DMS53 treated with DMSO at 0.1 percent for 48 hours (cell line): ENCODE measurements around the gene CCDC157.

Experiments used
- DNase-seq: peaks from one replicate; lab custom pipeline; 2025; ENCODE audit not compliant: unreplicated experiment; lab: John Stamatoyannopoulos, UW

The CCDC157 gene

GRCh38 chr22:30356449-30357235 lies at the start of gene CCDC157, which contains the start of gene SF3A1:
Gene CCDC157, plus strand, starts transcription at chr22:30357007. Its CDS starts 8,994 bp downstream, at chr22:30366001.
Gene SF3A1, minus strand, starts transcription at chr22:30356894. Its CDS starts 102 bp downstream, at chr22:30356792.
- peak; percentile 34 for DNase-seq

DNA sequence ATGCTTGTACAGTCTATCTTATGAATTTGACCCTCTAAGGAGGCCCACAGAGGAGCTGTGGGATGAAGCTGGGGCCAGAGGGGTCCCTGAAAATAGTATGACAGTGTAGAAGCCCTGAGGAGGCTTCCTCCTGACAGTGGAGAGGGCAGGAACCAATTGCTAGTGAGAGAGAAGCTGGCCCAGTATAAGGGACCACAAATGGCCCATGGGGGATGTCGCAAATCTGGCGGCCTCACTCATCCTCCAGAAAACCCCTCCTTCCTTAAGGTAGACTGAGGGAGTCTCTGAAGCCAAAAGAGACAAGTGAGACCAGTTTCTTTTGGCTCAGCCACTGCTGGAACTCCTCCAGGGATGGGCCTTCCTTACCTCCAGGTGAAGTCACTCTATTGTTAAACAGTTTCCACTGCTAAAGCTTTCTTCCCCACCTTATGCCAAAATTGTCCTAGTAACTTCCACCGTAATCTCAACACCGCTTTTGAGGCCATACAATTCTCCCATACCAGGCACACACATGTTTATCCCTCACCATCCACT lies 49.7 kb upstream of the CCDC157 start:
- DNase-seq = no peak

GRCh38 chr22:30308093-30308492 lies 48.7 kb upstream of the CCDC157 start:
- no peak for DNase-seq

DNA sequence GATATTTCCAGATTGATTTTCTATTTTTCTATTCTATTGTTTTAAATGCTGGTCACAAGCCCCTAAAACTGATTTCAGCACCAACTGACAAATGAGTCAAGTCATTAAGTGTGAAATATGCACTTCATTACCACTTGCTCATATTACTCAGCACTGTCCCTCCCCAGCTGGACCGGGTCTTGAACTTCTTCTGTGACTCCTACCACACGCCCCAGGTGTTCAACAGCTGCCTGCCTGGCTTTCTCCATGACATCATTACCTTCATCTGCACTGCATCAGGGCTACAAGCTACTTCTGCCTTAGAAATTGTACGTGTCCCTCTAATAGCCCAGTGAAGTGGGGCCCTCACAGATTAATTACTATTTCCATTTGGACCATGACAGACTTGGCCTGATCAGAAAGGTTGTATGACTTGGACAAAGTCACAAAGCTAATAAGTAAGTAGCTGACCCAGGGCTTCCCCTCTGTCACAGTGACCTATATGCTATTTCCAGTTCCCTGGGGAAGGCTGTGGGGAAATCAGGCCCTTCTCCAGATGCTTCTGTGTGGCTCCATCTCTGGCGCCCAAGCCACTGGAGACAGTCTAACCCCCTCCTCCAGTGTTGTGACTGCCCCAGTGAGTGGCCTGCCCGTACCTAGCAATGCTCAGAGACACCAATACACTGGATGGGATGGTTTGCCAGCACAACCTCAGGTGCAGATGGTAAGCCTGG lies 48.1 kb upstream of the CCDC157 start:
- DNase-seq = no peak

DNA sequence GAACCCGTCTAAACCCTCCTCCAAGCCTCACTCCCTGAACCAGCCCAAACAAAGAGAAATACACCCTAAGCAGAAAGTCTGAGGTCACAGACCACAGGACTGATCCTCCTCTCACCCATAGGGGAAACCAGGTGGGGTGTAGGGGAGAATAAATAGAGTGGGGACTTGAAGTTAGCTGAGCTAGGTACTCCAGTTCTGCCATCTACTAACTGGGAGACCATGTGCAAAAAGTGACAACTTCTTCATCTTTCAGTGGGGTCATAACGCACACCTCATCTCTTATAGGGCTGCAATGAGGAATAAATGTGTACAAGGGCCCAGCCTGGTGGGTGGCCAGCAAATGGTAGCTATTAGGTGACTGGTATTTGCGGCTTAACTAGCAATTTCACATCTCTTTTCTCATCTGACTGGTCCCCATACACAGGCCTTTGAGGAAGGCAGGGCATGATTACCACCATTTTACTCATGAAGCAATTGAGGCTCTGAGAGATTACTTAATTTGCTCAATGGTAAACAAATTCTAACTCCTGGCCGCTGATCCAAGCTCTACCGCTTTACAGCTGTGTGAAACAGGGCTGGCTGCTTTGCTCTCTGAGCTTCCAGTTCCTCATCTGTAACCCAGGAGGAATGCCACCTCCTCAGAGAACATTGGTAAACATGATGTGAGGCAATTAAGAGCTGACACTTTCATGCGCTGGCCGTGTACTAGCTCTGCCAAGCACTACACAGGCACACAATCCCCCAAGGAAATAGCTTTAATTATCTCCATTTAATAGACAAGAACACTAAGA lies 46.7 kb upstream of the CCDC157 start:
- DNase-seq = no peak

GRCh38 chr22:30310881-30311771 lies 45.7 kb upstream of the CCDC157 start:
- no peak for DNase-seq

DNA sequence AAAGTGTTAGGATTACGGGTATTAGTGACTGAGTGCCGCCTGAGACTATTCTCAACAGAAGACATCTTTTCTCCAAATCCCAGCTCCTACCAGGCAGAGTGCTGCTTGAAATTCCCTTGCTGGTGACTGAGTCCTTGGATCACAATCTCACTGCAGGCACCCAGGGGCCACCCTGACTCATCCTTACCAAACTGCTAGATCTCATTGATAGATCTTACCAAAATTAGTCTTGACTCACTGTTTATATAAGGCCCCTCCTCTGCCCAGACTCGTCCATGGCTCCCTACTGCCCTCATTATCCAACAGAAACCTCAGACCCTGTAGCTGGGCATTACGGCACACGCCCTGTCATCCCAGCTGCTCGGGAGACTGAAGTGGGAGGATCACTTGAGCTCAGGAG lies 44.8 kb upstream of the CCDC157 start:
- DNase-seq = no peak

DNA sequence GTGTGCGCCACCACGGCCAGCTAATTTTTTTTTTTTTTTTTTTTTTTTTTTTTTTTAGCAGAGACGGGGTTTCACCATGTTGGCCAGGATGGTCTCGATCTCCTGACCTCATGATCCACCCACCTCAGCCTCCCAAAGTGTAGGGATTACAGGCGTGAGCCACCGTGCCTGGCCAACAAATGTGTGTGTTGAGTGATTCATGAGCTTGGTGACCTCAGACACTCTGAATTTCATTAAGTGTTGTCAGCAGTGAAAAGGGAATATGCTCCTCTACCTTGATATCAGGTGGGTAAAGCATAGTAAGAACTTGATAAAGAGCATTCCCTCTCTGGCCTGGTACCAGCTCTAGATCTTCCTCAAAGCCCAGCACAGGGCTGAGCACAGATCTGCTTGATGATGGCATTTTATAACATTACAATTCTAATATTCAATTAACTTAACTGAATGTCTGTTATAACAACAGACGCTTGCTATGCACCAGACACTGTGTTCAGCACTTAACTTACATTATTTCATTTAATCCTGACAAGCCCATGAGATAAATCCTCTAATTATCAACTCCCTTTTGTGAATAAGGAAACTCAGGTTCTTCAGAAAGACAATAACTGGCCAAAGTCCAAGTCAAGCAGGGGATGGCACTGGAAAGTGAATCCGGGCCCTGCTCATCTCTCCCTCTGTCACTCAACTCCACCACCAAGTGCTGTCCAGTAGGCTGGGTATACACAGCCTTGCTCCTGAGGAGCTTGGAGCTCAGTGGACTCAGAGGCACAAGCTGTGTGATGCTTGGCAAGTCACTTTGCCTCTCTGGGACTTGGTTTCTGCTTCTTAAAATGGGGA lies 43.1 kb upstream of the CCDC157 start:
- no peak for DNase-seq

GRCh38 chr22:30314915-30315314 lies 41.9 kb upstream of the CCDC157 start:
- DNase-seq = no peak

DNA sequence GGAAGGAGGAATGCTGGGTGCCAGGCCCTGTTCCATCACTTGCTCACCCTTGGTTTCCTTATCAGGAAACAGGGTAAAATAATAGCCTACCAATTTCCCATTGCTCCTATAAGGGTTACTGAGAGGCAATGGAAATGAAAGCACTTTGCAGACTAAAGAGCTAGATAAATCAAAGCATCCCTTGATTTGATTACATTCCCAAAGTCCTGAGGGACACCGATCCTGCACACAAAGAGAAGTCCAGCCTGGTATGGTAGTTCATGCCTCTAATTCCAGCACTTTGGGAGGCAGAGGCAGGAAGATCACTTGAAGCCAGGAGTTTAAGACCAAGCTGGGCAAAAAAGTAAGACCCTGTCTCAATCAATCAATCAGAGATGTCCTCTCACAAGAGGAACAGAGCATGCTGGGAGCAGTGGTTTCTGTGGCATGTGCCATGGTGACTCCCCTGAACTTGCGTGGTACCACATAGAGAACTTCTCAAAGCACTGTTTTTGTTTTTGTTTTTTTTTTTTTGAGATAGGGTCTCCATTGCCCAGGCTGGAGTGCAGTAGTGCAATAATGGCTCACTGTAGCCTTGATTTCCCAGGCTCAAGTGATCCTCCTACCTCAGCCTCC lies 40.7 kb upstream of the CCDC157 start:
- DNase-seq = no peak

DNA sequence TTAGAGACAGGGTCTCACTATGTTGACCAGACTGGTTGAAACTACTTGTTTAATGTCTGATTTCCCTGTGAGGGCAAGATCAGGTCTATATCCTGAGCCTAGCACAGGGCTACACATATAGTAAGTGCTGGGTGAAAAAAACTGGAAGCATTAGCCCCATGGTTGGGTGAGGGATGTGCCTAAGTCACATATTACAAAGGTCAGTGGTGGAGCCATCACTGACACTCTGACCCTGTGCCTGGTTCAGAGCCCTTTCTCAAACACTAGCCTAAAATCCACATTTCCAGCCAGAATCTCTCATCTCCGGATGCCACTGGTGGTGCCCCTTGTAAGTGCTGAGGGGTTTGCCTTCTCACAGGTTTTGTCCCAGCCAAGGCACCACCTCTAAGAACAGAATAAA lies 39.0 kb upstream of the CCDC157 start:
- no peak for DNase-seq

- DNase-seq = no peak
Observed at GRCh38 chr22:30318799-30319419, 37.9 kb upstream of the CCDC157 start.

- DNase-seq = no peak
Observed at GRCh38 chr22:30320021-30320556, 36.7 kb upstream of the CCDC157 start.

- DNase-seq = no peak
Observed at GRCh38 chr22:30321461-30321860, 35.3 kb upstream of the CCDC157 start.

- no peak for DNase-seq
Observed at GRCh38 chr22:30323246-30323645, 33.6 kb upstream of the CCDC157 start.

- no peak for DNase-seq
Observed at GRCh38 chr22:30324014-30324730, 32.6 kb upstream of the CCDC157 start.

- no peak for DNase-seq
Observed at GRCh38 chr22:30325065-30325720, 31.6 kb upstream of the CCDC157 start.
